SK-N-MC (cell line): ENCODE results near the gene MYO5B.

Experiments used
- EZH2 ChIP-seq: fragments of 200-600 bp; sonication (generic); IDR thresholded peaks from one replicate; pipeline ENCODE4 v1.6.1; 2017; ENCODE audit warnings: antibody characterized with exemption
- POLR2AphosphoS5 ChIP-seq: IDR thresholded peaks from 2 replicates; pipeline ENCODE4 v1.6.1; 2012; ENCODE audit warnings: mild to moderate bottlenecking, low read depth, low read length, borderline replicate concordance

GRCh38 chr18:50218432-50219197 lies 23.7 kb upstream of the MYO5B start:
- TF ChIP-seq POLR2AphosphoS5 (no peak), EZH2 (no peak)
